T-helper 2 cell treated with Interferon-gamma antibody and Interleukin-4, amounts not matched to agents 5 μg/mL and 100 μg/mL, for 36 hours (primary cell): ENCODE measurements around the gene YWHAB.

Experiments
- DNase-seq: peaks from one replicate; pipeline ENCODE4 v3.0.0; 2021; ENCODE audit warnings: low spot score
- H3K27ac Mint-ChIP-seq: one replicate; pipeline ENCODE4 v1.8.0; 2021; ENCODE audit warnings: mild to moderate bottlenecking, mixed read lengths
- H3K27me3 Mint-ChIP-seq: one replicate; pipeline ENCODE4 v1.8.0; 2021; ENCODE audit warnings: low read depth, mixed read lengths
- H3K36me3 Mint-ChIP-seq: one replicate; pipeline ENCODE4 v1.8.0; 2021; ENCODE audit warnings: low read depth, mixed read lengths
- H3K4me1 Mint-ChIP-seq: one replicate; pipeline ENCODE4 v1.8.0; 2021; ENCODE audit warnings: low read depth, mixed read lengths
- H3K4me3 Mint-ChIP-seq: one replicate; pipeline ENCODE4 v1.8.0; 2022; ENCODE audit warnings: mild to moderate bottlenecking, moderate library complexity, mixed read lengths
- H3K9me3 Mint-ChIP-seq: one replicate; pipeline ENCODE4 v1.8.0; 2021; ENCODE audit warnings: mixed read lengths

Gene YWHAB

DNA sequence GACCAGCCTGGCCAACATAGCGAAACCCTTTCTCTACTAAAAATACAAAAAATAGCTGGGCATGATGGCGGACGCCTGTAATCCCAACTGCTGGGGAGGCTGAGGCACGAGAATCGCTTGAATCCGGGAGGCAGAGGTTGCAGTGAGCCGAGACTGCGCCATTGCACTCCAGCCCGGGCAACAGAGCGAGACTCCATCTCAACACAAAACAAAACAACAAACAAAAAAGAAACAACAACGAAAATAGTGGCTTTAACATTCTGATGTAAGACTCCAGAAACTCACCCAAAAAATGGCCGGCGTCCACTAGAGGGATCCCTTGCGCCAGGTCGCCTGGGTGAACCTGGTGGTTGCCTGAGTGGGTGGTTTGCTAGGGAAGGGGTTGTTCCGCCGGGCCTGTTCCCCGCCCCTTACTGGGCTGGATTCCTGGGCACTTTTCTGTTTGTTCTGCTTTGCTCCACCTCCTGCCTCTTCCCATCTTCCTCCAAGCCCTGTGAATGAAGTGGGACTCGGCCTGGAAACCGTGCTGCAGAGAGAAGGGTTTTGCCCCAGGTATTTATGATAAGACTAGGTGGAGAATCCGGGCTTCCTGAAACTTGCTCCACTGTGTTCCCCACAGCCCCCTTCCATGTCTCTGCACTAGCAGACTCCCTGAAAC lies 25.9 kb downstream of the YWHAB start:
- H3K27me3 Mint-ChIP-seq, result no peaks in the 10 kb centered on the region
- H3K4me1 Mint-ChIP-seq, result peaks cover 22% of the 10 kb centered on the region
- no peak overlapping the region for H3K27ac Mint-ChIP-seq
- H3K4me3 Mint-ChIP-seq, result peak overlapping the region; percentile 61
- H3K36me3 Mint-ChIP-seq, result peaks cover 37% of the 10 kb centered on the region
- DNase-seq, result peak; percentile 49
- no peaks in the 10 kb centered on the region for H3K9me3 Mint-ChIP-seq

DNA sequence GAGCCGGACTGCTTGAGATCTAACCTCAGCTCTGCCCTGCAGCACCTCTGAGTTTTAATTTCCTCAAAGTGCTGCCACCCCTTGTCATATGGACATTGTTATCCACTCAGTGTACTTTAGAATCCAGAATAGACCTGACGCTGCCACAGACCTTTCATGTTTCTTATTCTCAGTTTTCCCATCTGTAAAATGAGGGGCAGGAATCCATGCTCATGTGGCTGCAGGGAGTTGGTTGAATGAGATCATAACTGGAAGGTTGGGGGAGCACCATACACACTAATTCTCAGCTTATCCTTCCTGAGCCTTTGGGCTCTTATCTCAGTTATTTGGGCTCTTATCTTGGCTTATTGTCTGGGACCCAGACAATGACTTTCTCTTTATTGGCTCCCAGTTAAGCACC lies 26.7 kb downstream of the YWHAB start:
- no peak overlapping the region for H3K4me3 Mint-ChIP-seq
- H3K9me3 Mint-ChIP-seq, result no peaks in the 10 kb centered on the region

DNA sequence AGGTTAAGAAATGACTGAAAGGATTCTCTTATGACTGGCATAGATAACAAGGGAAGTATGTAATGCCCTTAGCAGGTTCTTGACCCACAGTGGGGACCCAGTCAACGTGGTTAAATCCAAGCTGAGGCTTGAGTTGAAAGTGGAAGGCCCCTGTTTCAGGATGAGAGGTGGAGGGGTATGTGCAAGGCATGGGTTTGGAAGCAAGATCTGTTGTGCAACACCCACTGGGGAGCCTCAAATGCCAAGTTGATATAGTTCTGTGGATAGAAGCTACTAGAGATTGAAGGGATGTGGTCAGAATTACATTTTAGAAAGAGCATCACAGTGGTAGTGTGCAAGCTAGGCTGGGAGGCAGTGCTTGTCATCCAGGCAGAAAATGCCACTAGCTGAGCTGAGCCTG lies 29.4 kb downstream of the YWHAB start:
- Mint-ChIP-seq H3K4me3 (no peak overlapping the region), H3K27ac (peak overlapping the region; percentile 73), H3K36me3 (peaks cover 11% of the 10 kb centered on the region), H3K4me1 (peaks cover 17% of the 10 kb centered on the region), H3K27me3 (no peaks in the 10 kb centered on the region), H3K9me3 (no peaks in the 10 kb centered on the region)
- peak; percentile 59 for DNase-seq

More for the DNA sequence above, 26.7 kb downstream of the YWHAB start:
- Mint-ChIP-seq H3K36me3 (peaks cover 29% of the 10 kb centered on the region), H3K27ac (peak overlapping the region; percentile 9), H3K4me1 (peaks cover 22% of the 10 kb centered on the region), H3K27me3 (no peaks in the 10 kb centered on the region)
- DNase-seq, result no peak

DNA sequence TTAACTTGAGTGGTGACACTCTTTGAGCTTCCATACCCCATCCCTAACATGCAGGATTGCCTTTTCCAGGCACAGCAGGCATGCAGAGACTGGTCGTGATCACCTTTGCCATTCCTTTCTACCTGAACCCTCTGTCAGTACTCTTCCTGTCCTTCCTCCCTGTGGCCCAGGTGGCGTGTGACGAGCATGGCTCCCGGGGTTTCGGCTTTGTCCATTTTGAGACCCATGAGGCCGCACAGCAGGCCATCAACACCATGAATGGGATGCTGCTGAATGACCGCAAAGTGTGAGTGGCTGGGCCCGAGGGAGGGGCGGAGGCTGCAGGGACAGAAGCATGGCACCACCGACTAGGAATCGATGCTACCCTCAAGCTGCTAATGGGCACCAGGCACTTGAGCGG lies 31.1 kb downstream of the YWHAB start:
- peaks cover 12% of the 10 kb centered on the region for H3K4me1 Mint-ChIP-seq
- H3K4me3 Mint-ChIP-seq, result no peak overlapping the region
- DNase-seq, result no peak
- no peaks in the 10 kb centered on the region for H3K27me3 Mint-ChIP-seq
- H3K27ac Mint-ChIP-seq, result no peak overlapping the region
- no peaks in the 10 kb centered on the region for H3K9me3 Mint-ChIP-seq
- peaks cover 11% of the 10 kb centered on the region for H3K36me3 Mint-ChIP-seq

DNA sequence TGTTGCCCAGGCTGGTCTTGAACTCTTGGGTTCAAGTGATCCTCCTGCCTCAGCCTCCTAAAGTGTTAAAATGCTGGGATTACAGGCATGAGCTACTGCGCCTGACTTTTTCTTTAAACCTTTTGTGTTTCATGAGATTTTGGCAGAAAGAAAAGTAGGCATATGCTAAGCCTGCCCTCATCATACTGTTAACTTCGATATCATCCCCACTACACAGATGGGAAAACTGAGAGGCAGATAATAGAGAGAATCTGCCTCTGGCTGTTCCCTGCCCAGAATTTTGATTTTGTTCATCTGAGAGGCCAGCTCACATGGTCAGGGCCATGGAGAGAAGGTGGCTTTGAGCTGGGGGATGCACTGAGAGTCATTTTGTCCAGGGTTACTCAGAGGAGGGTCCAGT lies 31.9 kb downstream of the YWHAB start:
- Mint-ChIP-seq H3K4me3 (no peak overlapping the region), H3K4me1 (peaks cover 12% of the 10 kb centered on the region), H3K36me3 (peaks cover 11% of the 10 kb centered on the region), H3K9me3 (no peaks in the 10 kb centered on the region), H3K27ac (no peak overlapping the region), H3K27me3 (no peaks in the 10 kb centered on the region)
- no peak for DNase-seq

DNA sequence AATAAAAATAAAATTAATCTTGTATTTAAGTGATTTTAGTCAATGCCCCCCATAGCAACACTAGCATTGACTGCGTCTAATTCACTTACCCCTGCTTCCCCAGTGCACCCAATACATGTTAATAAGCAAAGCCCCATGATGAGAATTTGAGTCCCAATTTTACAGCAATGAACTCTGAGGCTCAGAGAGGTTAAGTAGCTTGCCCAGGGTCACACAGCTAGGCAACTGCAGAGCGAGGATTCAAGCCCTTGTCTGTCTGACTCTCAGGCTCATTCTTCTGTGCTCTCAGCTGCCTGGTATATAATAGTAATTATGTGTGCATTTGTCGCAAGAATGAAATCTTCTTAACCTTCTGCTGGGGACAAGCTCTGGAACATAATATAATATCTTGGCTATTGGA lies 32.8 kb downstream of the YWHAB start:
- Mint-ChIP-seq H3K36me3 (peaks cover 11% of the 10 kb centered on the region), H3K4me3 (no peak overlapping the region), H3K27ac (no peak overlapping the region), H3K27me3 (no peaks in the 10 kb centered on the region), H3K4me1 (peaks cover 12% of the 10 kb centered on the region), H3K9me3 (no peaks in the 10 kb centered on the region)
- DNase-seq, result no peak

DNA sequence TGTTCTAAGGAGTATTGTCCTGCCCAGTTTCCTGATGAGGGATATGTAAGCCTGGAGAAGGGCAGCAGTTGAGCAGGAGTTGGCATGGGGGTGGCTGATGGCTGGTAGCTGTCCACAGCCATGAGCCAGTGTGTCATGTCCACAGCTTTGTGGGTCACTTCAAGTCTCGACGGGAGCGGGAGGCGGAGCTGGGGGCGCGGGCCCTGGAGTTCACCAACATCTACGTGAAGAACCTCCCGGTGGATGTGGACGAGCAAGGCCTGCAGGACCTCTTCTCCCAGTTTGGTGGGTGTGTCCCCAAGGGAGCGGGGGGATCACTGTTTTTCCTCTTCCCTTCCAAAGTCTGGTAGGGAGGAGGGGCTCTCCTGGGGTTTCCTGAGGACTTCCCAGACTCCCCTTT lies 33.3 kb downstream of the YWHAB start:
- Mint-ChIP-seq H3K9me3 (no peaks in the 10 kb centered on the region), H3K36me3 (peaks cover 8% of the 10 kb centered on the region), H3K27me3 (no peaks in the 10 kb centered on the region), H3K27ac (no peak overlapping the region), H3K4me1 (peaks cover 11% of the 10 kb centered on the region), H3K4me3 (no peak overlapping the region)
- no peak for DNase-seq

DNA sequence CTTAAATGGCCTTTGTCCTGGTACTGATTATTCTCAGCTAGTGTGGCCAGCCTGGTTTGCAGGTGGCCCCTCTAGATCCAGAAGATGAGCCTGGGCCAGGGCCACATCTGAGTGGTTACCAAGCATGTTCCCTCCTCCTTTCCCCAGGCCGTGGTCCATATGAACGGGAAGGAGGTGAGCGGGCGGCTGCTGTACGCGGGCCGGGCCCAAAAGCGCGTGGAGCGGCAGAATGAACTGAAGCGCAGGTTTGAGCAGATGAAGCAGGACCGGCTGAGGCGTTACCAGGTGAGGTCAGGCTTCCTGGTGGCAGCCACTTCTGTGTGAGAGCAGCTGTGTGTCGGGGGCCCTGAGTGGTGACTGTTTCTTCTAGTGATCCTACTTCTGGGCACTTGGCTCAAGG lies 35.9 kb downstream of the YWHAB start:
- peaks cover 16% of the 10 kb centered on the region for H3K36me3 Mint-ChIP-seq
- no peaks in the 10 kb centered on the region for H3K4me1 Mint-ChIP-seq
- DNase-seq, result no peak
- no peaks in the 10 kb centered on the region for H3K27me3 Mint-ChIP-seq
- no peaks in the 10 kb centered on the region for H3K9me3 Mint-ChIP-seq
- no peak overlapping the region for H3K4me3 Mint-ChIP-seq
- H3K27ac Mint-ChIP-seq, result no peak overlapping the region

DNA sequence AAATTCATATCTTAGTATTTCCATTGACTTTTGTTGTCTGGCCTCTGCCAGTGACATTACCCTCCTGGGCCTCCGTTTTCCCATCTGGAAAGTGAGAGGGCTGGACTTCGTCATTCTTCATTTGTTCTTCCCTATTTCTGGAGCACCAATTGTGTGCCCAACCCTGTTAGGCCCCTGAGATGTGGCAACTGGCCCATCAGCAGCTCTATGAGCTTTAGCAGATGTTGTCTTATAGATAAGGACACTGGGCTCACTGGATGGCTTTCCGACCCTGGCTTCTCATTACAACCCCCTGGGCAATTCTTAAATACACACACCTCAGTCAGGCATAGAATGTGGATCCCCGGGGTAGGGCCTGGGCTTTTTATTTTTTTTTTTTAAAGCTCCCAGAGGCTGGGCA lies 39.0 kb downstream of the YWHAB start:
- Mint-ChIP-seq H3K27me3 (no peaks in the 10 kb centered on the region), H3K4me1 (no peaks in the 10 kb centered on the region), H3K27ac (no peak overlapping the region), H3K9me3 (no peaks in the 10 kb centered on the region), H3K36me3 (peaks cover 16% of the 10 kb centered on the region), H3K4me3 (no peak overlapping the region)
- no peak for DNase-seq

DNA sequence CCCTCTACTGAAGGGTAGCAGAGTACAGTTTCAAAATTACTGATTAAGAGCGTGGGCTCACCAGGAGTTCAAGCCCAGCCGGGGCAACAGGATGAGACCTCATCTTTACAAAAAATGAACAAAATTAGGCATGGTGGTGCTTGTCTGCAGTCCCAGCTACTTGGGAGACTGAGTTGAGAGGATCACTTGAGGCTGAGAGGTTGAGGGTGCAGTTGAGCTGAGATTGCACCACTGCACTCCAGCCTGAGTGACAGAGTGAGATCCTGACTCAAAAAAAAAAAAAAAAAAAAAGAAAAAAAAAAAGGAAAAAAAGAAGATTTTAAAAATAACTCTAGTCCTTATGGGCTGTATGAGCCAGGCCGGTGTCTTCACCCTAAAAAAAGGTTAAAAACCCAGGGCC lies 43.1 kb downstream of the YWHAB start:
- Mint-ChIP-seq H3K36me3 (peaks cover 20% of the 10 kb centered on the region), H3K27me3 (no peaks in the 10 kb centered on the region), H3K4me1 (no peaks in the 10 kb centered on the region), H3K9me3 (no peaks in the 10 kb centered on the region), H3K27ac (no peak overlapping the region), H3K4me3 (no peak overlapping the region)
- no peak for DNase-seq

DNA sequence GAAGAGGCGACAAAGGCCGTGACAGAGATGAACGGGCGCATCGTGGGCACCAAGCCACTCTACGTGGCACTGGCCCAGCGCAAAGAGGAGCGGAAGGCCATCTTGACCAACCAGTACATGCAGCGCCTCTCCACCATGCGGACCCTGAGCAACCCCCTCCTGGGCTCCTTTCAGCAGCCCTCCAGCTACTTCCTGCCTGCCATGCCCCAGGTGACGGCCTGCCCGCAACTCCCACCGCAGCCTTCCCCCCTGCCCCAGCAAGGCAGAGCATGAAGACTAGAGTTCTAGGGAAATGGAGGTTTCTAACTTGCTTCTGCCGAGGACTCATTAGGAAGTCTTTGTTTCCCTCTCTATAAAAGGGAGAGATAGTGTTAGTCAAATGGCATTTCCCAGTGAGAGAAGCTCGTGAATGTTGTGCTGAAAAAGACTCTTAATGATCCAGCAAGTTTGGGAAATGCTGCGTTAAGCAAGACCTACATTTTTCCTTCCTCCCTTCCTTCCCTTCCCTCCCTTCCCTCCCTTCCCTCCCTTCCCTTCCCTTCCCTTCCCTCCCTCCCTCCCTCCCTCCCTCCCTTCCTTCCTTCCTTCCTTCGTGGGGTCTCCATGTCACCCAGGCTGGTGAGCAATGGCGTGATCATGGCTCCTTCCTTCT lies 45.1 kb downstream of the YWHAB start:
- Mint-ChIP-seq H3K4me1 (no peaks in the 10 kb centered on the region), H3K27ac (no peak overlapping the region), H3K36me3 (peaks cover 15% of the 10 kb centered on the region), H3K27me3 (no peaks in the 10 kb centered on the region), H3K9me3 (no peaks in the 10 kb centered on the region), H3K4me3 (no peak overlapping the region)
- DNase-seq, result no peak

DNA sequence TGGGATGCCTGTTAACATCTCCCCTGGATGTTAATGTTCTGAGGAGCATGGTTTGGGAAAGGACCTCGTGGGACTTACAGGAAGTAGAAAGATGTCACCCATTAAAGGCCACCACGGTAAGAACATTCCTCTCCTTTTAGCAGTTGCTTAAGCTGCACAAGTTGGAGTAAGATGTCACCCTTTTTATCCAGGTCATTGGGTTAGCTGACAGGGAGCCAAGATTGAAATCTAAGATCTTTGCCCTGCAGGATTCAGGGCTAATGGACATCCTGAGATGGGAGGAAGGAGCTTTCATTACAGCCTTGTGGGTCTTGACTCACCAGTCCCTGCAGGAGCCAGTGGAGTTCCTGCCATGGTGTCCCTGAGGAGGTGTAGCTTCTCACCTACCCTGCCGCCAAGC lies 46.4 kb downstream of the YWHAB start:
- H3K4me3 Mint-ChIP-seq, result no peak overlapping the region
- peaks cover 19% of the 10 kb centered on the region for H3K36me3 Mint-ChIP-seq
- H3K27ac Mint-ChIP-seq, result no peak overlapping the region
- no peak for DNase-seq
- no peaks in the 10 kb centered on the region for H3K9me3 Mint-ChIP-seq
- H3K4me1 Mint-ChIP-seq, result no peaks in the 10 kb centered on the region
- H3K27me3 Mint-ChIP-seq, result no peaks in the 10 kb centered on the region

DNA sequence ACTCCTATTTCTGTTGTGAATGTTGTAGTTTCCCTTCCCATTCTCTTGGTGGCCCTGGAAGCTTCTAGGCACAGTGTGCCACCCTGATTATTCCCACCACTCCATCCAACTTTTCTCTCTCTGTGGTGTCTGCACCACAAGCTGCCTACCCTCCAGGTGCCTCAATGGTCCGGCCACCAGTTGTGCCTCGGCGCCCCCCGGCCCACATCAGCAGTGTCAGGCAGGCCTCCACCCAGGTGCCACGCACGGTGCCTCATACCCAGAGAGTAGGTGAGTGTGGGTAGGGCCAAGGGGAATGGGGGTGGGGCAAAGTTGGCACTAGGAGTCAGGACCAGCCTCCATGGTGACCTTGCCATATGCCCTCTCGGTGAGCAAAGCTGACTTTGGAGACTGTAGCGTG lies 47.4 kb downstream of the YWHAB start:
- H3K4me1 Mint-ChIP-seq, result no peaks in the 10 kb centered on the region
- DNase-seq, result no peak
- no peaks in the 10 kb centered on the region for H3K27me3 Mint-ChIP-seq
- H3K4me3 Mint-ChIP-seq, result no peak overlapping the region
- H3K9me3 Mint-ChIP-seq, result no peaks in the 10 kb centered on the region
- no peak overlapping the region for H3K27ac Mint-ChIP-seq
- peaks cover 22% of the 10 kb centered on the region for H3K36me3 Mint-ChIP-seq

DNA sequence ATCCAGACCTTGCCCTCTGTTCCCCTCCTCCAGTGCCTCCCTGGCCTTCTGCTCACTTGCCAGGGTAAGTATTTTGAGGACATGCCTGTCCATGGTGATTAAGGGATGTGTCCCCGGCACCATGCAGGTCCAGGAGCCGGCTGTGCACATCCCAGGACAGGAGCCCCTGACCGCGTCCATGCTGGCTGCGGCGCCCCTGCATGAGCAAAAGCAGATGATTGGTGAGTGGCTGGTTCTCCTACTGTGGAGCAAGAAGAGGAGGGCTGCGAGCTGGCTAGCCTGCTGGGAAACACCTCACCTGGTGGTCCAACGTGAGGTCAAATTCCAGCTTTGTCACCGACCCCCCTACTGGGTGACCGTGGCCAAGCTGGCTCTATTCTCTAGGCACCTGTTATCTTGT lies 51.0 kb downstream of the YWHAB start:
- Mint-ChIP-seq H3K27ac (no peak overlapping the region), H3K9me3 (no peaks in the 10 kb centered on the region)

DNA sequence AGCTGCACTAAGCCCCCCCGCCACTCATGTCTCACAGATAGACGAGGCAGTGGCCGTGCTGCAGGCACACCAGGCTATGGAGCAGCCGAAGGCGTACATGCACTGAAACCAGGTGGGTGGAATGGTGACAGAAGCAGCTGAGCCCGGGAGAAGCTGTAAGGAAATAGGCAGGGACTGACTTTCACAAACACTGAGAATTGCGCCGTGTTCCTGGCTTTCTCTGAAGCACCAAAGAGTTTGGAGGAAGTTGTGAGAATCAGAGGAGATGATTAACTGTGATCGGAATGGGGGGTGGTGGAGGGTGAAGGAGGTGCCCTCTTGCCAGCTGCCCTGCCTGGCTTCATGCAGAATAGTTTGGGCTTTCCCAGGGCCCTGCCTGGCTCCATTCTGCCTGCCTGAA lies 53.1 kb downstream of the YWHAB start:
- H3K9me3 Mint-ChIP-seq, result no peaks in the 10 kb centered on the region
- no peaks in the 10 kb centered on the region for H3K27me3 Mint-ChIP-seq
- H3K4me1 Mint-ChIP-seq, result no peaks in the 10 kb centered on the region
- no peak overlapping the region for H3K4me3 Mint-ChIP-seq
- peaks cover 38% of the 10 kb centered on the region for H3K36me3 Mint-ChIP-seq
- no peak overlapping the region for H3K27ac Mint-ChIP-seq
- no peak for DNase-seq

More for the DNA sequence above, 51.0 kb downstream of the YWHAB start:
- H3K4me1 Mint-ChIP-seq, result no peaks in the 10 kb centered on the region
- H3K36me3 Mint-ChIP-seq, result peaks cover 32% of the 10 kb centered on the region
- DNase-seq, result no peak
- H3K27me3 Mint-ChIP-seq, result no peaks in the 10 kb centered on the region
- H3K4me3 Mint-ChIP-seq, result no peak overlapping the region
